ENCODE data around the gene COG5.

GRCh38 chr7:107405559-107405958, 158.2 kb downstream of the COG5 start:
- no peak for TF ChIP-seq CTCF (IDR thresholded peaks at IDR 0.05)
- TF ChIP-seq POLR2A (IDR thresholded peaks at IDR 0.05): no peak
